Nephron (organoid): ENCODE results near the gene FNDC3B.

ENCODE experiments used
- H3K27ac Mint-ChIP-seq, 3 experiments: 2 replicates each; pipeline ENCODE4 v1.8.0; 2020; ENCODE audit warnings: mixed read lengths in 3 of 3, mild to moderate bottlenecking in 2 of 3, moderate library complexity in 1 of 3
- H3K27me3 Mint-ChIP-seq: 2 replicates; pipeline ENCODE4 v1.8.0; 2021; ENCODE audit warnings: low read depth, mild to moderate bottlenecking, moderate library complexity, mixed read lengths
- H3K36me3 Mint-ChIP-seq: 2 replicates; pipeline ENCODE4 v1.8.0; 2020; ENCODE audit warnings: low read depth, mixed read lengths
- H3K4me1 Mint-ChIP-seq: 2 replicates; pipeline ENCODE4 v1.8.0; 2020; ENCODE audit warnings: mixed read lengths
- H3K4me3 Mint-ChIP-seq, 3 experiments: 2 replicates each; pipeline ENCODE4 v1.8.0; 2020; ENCODE audit warnings: mild to moderate bottlenecking in 3 of 3, mixed read lengths in 3 of 3, moderate library complexity in 2 of 3
- H3K9me3 Mint-ChIP-seq: 2 replicates; pipeline ENCODE4 v1.8.0; 2020; ENCODE audit warnings: mixed read lengths
- TF ChIP-seq, protein P1 (sequence below), 3 experiments: fragments of 200-600 bp; sonication (generic); IDR thresholded peaks; one replicate each; pipeline ENCODE4 v1.5.0; 2021; ENCODE audit warnings: antibody characterized with exemption in 3 of 3; ENCODE audit not compliant: unreplicated experiment in 3 of 3

FNDC3B gene

DNA sequence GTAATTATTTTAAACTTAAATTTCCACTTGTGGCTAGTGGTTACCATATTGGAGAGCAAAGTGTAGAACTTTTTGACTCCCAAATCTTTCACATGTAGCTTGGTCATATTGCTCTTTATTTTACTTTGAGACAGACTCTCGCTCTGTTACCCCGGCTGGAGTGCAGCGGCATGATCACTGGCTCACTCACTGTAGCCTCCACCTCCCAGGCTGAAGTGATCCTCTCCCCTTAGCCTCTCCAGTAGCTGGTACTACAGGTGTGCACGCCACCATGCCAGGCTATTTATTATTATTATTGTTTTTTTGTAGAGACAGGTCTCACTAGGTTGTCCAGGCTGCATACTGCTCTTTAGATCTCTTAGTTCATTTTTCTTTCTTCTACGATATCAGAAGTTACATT is 3.9 kb downstream of the FNDC3B start:
- Mint-ChIP-seq H3K27ac (peak overlapping the region; percentile 18 to 63 (median 52)), H3K9me3 (no peaks in the 10 kb centered on the region), H3K27me3 (no peaks in the 10 kb centered on the region), H3K4me1 (peaks cover 54% of the 10 kb centered on the region), H3K4me3 (peak overlapping the region; percentile 56 to 70 (median 65)), H3K36me3 (peaks cover 16% of the 10 kb centered on the region)
- TF ChIP-seq, protein P1, sequence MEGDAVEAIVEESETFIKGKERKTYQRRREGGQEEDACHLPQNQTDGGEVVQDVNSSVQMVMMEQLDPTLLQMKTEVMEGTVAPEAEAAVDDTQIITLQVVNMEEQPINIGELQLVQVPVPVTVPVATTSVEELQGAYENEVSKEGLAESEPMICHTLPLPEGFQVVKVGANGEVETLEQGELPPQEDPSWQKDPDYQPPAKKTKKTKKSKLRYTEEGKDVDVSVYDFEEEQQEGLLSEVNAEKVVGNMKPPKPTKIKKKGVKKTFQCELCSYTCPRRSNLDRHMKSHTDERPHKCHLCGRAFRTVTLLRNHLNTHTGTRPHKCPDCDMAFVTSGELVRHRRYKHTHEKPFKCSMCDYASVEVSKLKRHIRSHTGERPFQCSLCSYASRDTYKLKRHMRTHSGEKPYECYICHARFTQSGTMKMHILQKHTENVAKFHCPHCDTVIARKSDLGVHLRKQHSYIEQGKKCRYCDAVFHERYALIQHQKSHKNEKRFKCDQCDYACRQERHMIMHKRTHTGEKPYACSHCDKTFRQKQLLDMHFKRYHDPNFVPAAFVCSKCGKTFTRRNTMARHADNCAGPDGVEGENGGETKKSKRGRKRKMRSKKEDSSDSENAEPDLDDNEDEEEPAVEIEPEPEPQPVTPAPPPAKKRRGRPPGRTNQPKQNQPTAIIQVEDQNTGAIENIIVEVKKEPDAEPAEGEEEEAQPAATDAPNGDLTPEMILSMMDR (IDR thresholded peaks at IDR 0.05; ENCODE audit: unreplicated experiment in 3 of 3), result no peak

DNA sequence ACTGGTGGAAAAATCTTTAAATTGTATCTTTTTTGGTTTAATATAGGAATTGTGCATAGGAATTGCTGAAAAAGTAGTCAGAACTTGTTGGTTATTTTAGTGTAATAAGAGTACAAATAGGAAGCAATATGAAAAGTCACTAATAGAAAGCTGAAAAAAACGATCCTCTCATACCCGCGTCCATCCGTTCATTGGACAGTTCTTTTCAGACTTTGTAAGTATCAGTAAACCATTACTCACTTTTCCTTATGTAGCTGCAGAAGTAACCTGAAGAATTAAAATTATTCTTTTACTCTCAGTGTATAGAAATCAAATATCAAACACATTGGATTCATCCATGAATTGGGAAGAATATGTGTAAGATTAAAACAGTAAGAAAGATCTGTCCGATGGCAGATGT is 4.4 kb downstream of the FNDC3B start:
- Mint-ChIP-seq H3K4me1 (peaks cover 52% of the 10 kb centered on the region), H3K27me3 (no peaks in the 10 kb centered on the region), H3K27ac (peak overlapping the region; percentile 18 to 63 (median 52)), H3K4me3 (peak overlapping the region; percentile 56 to 70 (median 65)), H3K36me3 (peaks cover 19% of the 10 kb centered on the region), H3K9me3 (no peaks in the 10 kb centered on the region)
- TF ChIP-seq, protein P1 (IDR thresholded peaks at IDR 0.05; ENCODE audit: unreplicated experiment in 3 of 3), result no peak

DNA sequence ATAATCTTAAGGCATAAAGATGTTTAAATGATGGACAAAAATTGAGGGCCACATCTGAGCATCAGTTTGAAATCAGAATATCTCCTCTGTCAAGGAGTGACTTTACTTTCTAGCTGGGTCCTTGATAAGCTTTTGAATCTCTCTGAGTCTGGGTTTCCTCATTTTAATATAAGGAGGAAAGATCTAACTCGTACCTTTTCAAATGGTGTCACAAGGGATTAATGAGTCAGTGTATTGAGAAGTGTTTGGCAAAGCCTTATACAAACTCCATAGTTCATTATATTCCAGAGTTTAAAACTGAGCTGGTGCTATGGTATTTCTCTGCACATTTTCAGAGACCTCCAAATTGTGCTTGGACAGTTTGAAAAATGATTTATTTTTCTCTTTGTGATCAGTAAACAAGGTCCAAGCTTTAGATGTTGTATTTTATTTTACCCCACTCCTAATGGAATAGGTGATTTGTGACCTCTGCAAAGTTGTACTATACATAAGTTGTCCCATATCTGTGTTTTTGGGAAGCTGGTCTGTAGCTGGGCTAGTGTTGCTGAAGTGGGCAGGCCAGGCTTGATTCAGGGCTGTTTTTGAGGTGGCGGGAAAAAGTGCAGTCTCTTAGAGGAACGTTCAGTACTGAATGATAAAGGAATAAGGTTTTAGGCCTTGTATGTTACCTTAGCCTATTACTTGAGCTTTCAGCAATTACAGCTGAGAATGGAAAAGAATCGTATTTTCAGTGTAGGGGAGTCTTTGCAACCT is 5.6 kb downstream of the FNDC3B start:
- no peaks in the 10 kb centered on the region for H3K27me3 Mint-ChIP-seq
- no peaks in the 10 kb centered on the region for H3K9me3 Mint-ChIP-seq
- peak overlapping the region in 2 of 3 experiments; percentile 13 to 60 for H3K4me3 Mint-ChIP-seq
- H3K27ac Mint-ChIP-seq, result peak overlapping the region; percentile 32 to 50 (median 40)
- peaks cover 31% of the 10 kb centered on the region for H3K36me3 Mint-ChIP-seq
- H3K4me1 Mint-ChIP-seq, result peaks cover 47% of the 10 kb centered on the region
- TF ChIP-seq, protein P1 (IDR thresholded peaks at IDR 0.05; ENCODE audit: unreplicated experiment in 3 of 3), result no peak

DNA sequence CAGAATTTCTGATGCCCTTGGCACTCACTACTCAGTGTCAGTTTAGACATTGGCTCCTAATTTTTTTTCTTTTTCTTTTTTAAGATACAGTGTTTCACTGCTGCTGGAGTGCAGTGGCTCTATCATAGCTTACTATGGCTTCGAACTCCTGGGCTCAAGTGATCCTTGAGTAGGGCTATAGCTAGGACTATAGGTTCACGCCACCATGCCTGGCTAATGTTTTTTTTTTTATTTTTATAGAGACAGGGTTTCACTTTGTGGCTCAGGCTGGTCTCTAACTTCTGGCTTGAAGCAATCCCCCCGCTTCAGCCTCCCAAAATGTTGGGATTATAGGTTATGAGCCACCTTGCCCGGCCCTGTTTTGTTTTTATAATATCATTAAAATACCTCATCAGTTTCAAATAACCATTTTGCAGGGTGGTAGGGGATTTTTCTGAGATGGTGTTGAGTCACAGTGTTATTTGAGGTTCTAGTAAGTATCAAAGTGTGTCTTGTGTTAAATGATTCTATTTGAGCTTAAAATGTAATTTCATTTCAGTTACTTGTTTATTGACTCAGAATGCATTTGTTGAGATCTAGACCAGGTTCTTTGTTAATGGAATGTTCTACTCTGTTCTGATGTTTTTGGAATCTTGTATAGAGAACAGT is 7.0 kb downstream of the FNDC3B start:
- Mint-ChIP-seq H3K36me3 (peaks cover 45% of the 10 kb centered on the region), H3K4me3 (no peak overlapping the region), H3K4me1 (peaks cover 47% of the 10 kb centered on the region), H3K9me3 (no peaks in the 10 kb centered on the region), H3K27ac (peak overlapping the region in 1 of 3 experiments; percentile 53), H3K27me3 (no peaks in the 10 kb centered on the region)
- TF ChIP-seq, protein P1 (IDR thresholded peaks at IDR 0.05; ENCODE audit: unreplicated experiment in 3 of 3), result no peak

DNA sequence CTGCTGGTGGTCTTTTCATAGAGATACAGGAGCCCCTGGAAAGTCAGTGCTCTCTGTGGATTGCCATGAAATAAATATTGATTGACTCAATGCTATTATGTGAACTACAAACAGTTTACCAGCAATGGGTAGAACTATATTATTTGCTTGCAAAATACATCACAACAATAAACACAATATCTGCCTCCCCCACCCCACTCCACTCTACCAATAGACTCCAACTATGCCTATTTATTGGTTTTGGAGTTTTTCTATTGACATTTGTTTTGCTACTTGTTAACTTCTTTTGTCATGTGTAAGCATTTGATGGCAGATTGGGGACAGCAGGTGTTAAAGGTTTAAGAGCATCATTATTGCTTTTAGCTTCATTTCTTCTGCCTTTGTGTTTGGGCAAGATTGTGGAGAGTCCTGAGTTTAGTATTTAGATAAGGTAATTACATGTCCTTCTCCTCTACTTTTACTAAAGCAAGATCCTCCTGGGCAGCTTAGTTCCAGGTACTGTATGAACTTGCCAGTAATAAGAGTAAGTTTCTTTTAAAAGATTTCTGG is 8.3 kb downstream of the FNDC3B start:
- H3K27me3 Mint-ChIP-seq, result no peaks in the 10 kb centered on the region

More for the DNA sequence above, 8.3 kb downstream of the FNDC3B start:
- H3K9me3 Mint-ChIP-seq, result no peaks in the 10 kb centered on the region
- H3K27ac Mint-ChIP-seq, result no peak overlapping the region
- peaks cover 53% of the 10 kb centered on the region for H3K36me3 Mint-ChIP-seq
- H3K4me1 Mint-ChIP-seq, result peaks cover 39% of the 10 kb centered on the region
- TF ChIP-seq, protein P1 (IDR thresholded peaks at IDR 0.05; ENCODE audit: unreplicated experiment in 3 of 3), result no peak
- no peak overlapping the region for H3K4me3 Mint-ChIP-seq
